Central memory CD4-positive, alpha-beta T cell (primary cell): ENCODE data around the gene SNRPN.
"Not testable (repeated sequence)": the region's sequence is repeated elsewhere in the genome, so short reads cannot be mapped to it uniquely, and the experiment has no call there.

Experiments
- DNase-seq: peaks from one replicate; pipeline ENCODE4 v3.0.0; 2022

Gene SNRPN

DNA sequence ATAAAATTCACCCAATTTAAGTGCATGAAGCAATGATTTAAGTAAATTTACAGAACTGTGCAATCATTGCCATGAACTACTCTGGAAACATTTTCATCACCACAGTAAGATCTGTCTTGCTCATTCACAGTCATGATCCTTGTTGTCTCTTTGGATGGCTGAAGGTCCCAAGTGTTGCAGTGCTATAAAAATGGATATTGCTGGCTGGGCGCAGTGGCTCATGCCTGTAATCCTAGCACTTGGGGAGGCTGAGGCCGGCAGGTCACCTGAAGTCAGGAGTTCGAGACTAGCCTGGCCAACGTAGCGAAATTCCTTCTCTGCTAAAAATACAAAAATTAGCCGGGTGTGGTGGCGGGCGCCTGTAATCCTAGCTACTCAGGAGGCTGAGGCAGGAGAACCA lies 17.0 kb downstream of the SNRPN start:
- DNase-seq, result no peak

DNA sequence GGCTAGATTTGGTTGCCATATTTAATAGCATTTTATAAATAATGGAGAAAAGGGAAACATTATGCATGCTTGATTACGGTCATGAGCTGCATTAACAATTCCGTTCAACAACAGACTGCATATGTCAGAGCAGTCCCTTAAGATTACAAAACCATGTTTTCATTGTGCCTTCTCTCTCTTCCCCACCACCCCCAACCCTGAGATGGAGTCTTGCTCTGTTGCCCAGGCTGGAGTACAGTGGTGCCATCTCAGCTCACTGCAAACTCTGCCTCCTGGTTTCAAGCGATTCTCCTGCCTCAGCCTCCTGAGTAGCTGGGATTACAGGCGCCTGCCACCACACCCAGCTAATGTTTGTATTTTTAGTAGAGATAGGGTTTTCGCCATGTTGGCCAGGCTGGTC lies 17.9 kb downstream of the SNRPN start:
- not testable (repeated sequence) for DNase-seq

DNA sequence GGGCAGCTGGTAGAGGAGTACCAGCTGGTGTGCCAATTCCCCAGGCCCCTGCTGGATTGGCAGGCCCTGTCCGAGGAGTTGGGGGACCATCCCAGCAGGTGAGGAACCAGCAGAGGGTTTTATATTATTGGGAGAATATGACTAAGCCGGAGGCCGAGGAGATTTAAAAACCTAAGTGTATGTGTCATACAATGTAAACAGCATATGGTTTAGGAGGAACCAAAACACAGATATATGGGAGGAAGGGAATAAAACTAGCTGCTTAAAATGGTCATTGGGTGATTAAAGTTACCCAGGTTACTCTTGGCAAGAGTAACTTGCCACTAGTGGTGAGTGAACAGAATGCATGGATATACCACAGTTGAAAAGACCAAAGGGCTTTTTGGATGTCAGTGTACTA lies 22.1 kb downstream of the SNRPN start:
- DNase-seq, result no peak

DNA sequence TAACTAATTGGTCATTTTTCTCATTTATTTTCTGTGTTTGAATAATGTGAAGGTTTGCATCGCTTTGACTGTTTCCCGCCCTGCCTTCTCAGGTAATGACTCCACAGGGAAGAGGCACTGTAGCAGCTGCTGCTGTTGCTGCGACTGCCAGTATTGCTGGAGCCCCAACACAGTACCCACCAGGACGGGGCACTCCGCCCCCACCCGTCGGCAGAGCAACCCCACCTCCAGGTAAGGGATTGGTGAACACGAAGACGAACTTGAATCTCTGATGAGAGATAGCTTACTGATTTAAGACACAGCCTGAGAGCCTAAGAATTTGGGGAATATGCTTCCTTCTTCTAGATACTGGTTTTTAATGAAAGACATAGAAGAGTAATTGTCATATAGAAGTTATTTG lies 22.9 kb downstream of the SNRPN start:
- DNase-seq, result no peak

DNA sequence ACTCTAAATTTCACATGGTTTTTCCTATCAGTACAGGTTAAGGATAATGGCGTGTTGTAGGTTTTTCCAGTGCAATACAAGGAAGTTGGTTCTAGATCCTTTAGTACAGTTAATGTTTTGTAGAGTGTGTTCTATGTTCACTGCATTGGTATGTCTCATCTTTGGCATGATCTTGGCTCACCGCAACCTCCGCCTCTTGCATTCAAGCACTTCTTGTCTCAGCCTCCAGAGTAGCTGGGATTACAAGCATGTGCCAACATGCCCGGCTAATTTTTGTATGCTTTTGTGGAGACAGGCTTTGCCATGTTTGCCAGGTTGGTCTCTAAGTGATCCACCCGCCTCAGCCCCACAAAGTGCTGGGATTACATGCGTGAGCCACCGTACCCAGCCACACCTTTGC lies 30.4 kb downstream of the SNRPN start:
- no peak for DNase-seq

DNA sequence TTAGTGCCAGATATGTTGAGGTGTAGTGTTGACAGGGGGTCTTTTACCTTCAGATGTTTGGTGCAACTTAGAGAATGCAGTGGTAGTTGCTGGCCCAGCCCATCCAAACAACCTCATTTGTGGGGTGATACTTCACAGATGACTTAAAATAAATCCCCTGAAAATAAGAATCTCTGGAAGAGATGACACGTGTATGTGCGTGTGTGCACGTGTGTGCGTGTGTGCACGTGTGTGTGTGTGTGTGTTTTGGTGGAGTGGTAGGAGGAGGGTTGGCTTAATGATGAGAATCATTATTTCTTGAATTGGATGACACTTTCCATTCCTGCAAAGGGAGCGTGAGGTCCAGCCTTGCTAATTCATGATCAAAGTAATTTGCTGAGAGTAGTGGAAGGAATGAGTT lies 31.9 kb downstream of the SNRPN start:
- DNase-seq, result no peak

DNA sequence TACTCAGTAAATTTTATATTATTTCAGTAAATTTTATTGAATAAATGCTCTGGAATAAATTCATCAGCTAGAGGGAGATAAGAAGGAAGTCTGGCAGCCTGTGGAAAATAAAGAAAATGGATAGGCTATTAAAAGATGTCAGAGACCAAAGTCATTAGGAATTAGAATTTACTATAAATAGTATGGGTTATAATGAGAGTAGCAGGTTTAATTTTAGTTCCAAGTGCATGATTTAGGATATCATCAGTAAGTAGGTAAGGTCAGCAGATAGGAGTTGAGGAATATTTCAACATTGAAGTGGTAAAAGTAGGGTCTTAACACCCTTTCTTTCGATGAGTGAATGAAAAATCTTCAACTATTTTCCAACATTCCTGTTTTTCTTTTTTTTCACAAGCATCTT lies 64.6 kb downstream of the SNRPN start:
- DNase-seq, result no peak

DNA sequence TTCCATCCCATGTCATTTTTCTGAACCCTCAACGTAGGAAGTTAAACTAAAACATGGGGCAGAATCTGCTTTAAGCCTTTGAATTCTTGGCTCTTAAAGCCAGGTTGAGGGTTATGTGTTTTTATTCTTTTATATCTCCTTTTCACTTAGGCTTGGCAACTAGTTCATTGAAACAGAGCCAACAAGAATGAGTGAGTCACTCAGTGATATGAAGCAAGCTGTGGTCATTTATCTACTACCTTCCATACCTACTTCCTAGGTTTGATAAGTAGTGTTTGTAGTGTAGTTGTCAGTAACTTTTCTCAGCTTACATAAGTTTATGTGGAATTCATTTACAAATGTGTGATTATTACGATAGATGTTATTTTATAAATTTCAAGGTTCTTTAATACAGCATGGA lies 67.4 kb downstream of the SNRPN start:
- no peak for DNase-seq
